IPS DF 6.9 (cell line): ENCODE results near the gene TNIK.
A peak's percentile ranks its signal among the peaks of the same experiment; 100 is the strongest.

Experiments
- DNase-seq: peaks from one replicate; pipeline ENCODE4 v3.0.0-alpha.2; 2013; ENCODE audit warnings: low read depth, low spot score
- H3K27ac ChIP-seq: one replicate; pipeline ENCODE4 v1.5.1; 2013; ENCODE audit warnings: low read length, control low read depth
- H3K27me3 ChIP-seq: 2 replicates; pipeline ENCODE4 v1.6.1; 2013; ENCODE audit warnings: mild to moderate bottlenecking, low read length; ENCODE audit not compliant: control insufficient read depth, insufficient read depth
- H3K36me3 ChIP-seq: 2 replicates; pipeline ENCODE4 v1.6.1; 2013; ENCODE audit warnings: low read length; ENCODE audit not compliant: control insufficient read depth, insufficient read depth
- H3K4me1 ChIP-seq: 2 replicates; pipeline ENCODE4 v1.6.1; 2013; ENCODE audit warnings: low read length; ENCODE audit not compliant: control insufficient read depth, insufficient read depth
- H3K4me3 ChIP-seq: 2 replicates; pipeline ENCODE4 v1.5.1; 2013; ENCODE audit warnings: mild to moderate bottlenecking, low read length
- H3K9me3 ChIP-seq: 2 replicates; pipeline ENCODE4 v1.6.1; 2013; ENCODE audit warnings: low read length, inconsistent platforms; ENCODE audit not compliant: control insufficient read depth, insufficient read depth
- WGBS: extraction: QIAGEN DNeasy Blood & Tissue Kit; methylation state at CpG from one replicate; pipeline ENCODE4 v1.1.7; 2013; ENCODE audit warnings: mixed read lengths, missing lambda C conversion rate; ENCODE audit not compliant: insufficient read length, insufficient coverage; 5-methylcytosine and 5-hydroxymethylcytosine counted together

TNIK gene

GRCh38 chr3:171222995-171223394, 237.2 kb downstream of the TNIK start:
- no peak for DNase-seq
- H3K36me3 ChIP-seq = no peaks in the 10 kb centered on the region
- no peak overlapping the region for H3K27ac ChIP-seq
- no peaks in the 10 kb centered on the region for H3K9me3 ChIP-seq
- WGBS = no CpG with 5 or more reads among the region's 5 CpGs
- no peaks in the 10 kb centered on the region for H3K27me3 ChIP-seq
- H3K4me3 ChIP-seq = no peak overlapping the region
- no peaks in the 10 kb centered on the region for H3K4me1 ChIP-seq

DNA sequence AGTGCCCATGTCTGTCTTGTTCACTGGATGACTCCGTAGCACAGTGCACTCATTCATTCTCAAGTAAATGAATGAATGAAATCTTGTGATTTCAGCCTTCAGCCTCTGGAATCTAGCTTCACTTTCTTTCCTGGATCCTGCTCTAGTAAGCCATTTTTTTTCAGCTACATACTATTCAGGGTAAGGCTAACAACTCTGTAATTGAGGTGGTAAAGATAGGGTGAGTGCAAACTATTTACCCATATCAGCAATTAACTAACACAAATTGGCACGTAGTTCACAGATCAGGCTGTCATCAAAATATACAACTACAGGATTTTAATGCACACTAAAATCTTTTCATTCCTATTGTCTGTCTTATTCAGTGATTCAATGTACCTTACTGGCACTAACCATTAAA, 238.6 kb downstream of the TNIK start:
- Histone ChIP-seq H3K4me1 (no peaks in the 10 kb centered on the region), H3K36me3 (no peaks in the 10 kb centered on the region), H3K4me3 (no peak overlapping the region), H3K9me3 (no peaks in the 10 kb centered on the region), H3K27me3 (no peaks in the 10 kb centered on the region), H3K27ac (no peak overlapping the region)
- WGBS = no CpG with 5 or more reads among the region's 2 CpGs
- DNase-seq = no peak

GRCh38 chr3:171221104-171221503, 239.1 kb downstream of the TNIK start:
- no CpG with 5 or more reads among the region's 2 CpGs for WGBS
- Histone ChIP-seq H3K4me1 (no peaks in the 10 kb centered on the region), H3K27me3 (no peaks in the 10 kb centered on the region), H3K36me3 (no peaks in the 10 kb centered on the region), H3K4me3 (no peak overlapping the region), H3K27ac (no peak overlapping the region), H3K9me3 (no peaks in the 10 kb centered on the region)
- DNase-seq = no peak

- no peaks in the 10 kb centered on the region for H3K36me3 ChIP-seq
- no peak overlapping the region for H3K27ac ChIP-seq
- no peaks in the 10 kb centered on the region for H3K27me3 ChIP-seq
- no peaks in the 10 kb centered on the region for H3K9me3 ChIP-seq
- DNase-seq = no peak
- no peak overlapping the region for H3K4me3 ChIP-seq
- no peaks in the 10 kb centered on the region for H3K4me1 ChIP-seq
Observed at GRCh38 chr3:171219258-171219657, 240.9 kb downstream of the TNIK start.

DNA sequence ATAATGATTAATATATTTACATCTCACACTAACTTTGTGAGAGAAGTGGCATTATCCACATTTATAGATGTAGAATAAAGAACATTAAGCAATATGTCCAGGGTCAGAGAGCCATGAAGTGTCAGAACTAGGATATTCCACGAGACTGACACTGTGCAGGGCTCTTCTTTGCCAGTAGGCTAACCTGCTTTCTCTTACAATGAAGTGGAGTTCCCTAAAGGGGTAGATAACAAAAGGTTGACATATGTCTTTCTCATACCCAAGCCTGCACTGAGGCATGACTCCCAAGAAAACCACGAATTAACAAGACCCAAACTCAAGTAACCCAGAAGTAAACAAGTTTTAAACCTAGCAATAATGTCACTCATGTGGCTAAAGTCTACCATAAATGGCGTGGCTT, 242.1 kb downstream of the TNIK start:
- no peak for DNase-seq
- WGBS = no CpG with 5 or more reads among the region's 3 CpGs
- no peak overlapping the region for H3K4me3 ChIP-seq

GRCh38 chr3:171213907-171214306, 246.3 kb downstream of the TNIK start:
- Histone ChIP-seq H3K27me3 (no peaks in the 10 kb centered on the region), H3K9me3 (no peaks in the 10 kb centered on the region), H3K4me3 (no peak overlapping the region), H3K36me3 (no peaks in the 10 kb centered on the region), H3K4me1 (no peaks in the 10 kb centered on the region), H3K27ac (no peak overlapping the region)
- no peak for DNase-seq
- no CpG with 5 or more reads among the region's 2 CpGs for WGBS

More for the DNA sequence above, 242.1 kb downstream of the TNIK start:
- Histone ChIP-seq H3K27me3 (no peaks in the 10 kb centered on the region), H3K4me1 (no peaks in the 10 kb centered on the region), H3K36me3 (no peaks in the 10 kb centered on the region), H3K9me3 (no peaks in the 10 kb centered on the region), H3K27ac (no peak overlapping the region)

DNA sequence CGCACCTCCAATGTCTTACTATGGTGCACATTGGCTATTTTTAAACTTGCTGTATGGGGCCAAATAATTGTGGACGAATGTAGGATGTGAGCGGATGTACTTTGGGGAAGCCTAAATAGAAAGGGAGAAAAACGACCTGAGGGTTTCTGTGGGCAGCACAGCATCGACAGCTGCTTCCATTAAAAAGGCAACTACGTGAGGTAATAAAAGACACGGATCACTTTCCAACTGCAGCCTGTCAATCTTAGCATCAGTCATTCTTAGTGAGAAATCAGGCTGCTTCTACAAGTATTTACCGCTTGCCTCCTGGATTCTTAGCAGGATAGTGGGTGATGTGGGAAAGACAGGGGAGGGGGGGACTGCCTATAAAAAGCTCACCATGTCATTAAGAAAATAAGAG, 247.0 kb downstream of the TNIK start:
- H3K9me3 ChIP-seq = no peaks in the 10 kb centered on the region
- no peaks in the 10 kb centered on the region for H3K36me3 ChIP-seq
- H3K4me1 ChIP-seq = no peaks in the 10 kb centered on the region
- H3K4me3 ChIP-seq = no peak overlapping the region
- no peaks in the 10 kb centered on the region for H3K27me3 ChIP-seq
- H3K27ac ChIP-seq = no peak overlapping the region
- DNase-seq = no peak
- no CpG with 5 or more reads among the region's 8 CpGs for WGBS

DNA sequence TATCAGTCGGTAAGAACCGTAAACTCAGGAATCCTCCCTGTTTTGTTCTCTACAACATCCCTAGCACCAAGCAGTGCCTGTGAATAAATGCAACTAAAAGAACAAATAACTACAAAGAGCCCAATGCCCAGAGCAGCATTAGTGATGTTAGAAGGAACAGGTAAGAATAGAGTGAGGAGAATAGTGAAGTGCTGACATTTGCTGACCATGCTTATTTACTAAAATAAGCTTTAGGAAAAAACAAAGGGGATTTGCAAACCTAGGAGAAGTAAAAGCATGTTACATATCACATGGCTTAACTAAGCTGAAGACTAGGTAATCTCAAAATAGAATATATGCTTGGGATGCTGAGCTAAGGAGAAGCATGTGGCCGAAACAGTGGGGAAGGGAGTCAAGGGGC, 247.6 kb downstream of the TNIK start:
- no peak overlapping the region for H3K4me3 ChIP-seq
- H3K27me3 ChIP-seq = no peaks in the 10 kb centered on the region
- no peaks in the 10 kb centered on the region for H3K9me3 ChIP-seq
- H3K27ac ChIP-seq = no peak overlapping the region
- no CpG with 5 or more reads among the region's 3 CpGs for WGBS
- H3K36me3 ChIP-seq = no peaks in the 10 kb centered on the region
- no peak for DNase-seq
- 0 out of 2 replicates have a peak, but pooled peaks cover 1% of the 10 kb centered on the region for H3K4me1 ChIP-seq

- WGBS = no CpG with 5 or more reads among the region's 1 CpG
- Histone ChIP-seq H3K27ac (no peak overlapping the region), H3K4me1 (0 out of 2 replicates have a peak, but pooled peaks cover 1% of the 10 kb centered on the region), H3K36me3 (no peaks in the 10 kb centered on the region), H3K27me3 (no peaks in the 10 kb centered on the region), H3K4me3 (no peak overlapping the region), H3K9me3 (no peaks in the 10 kb centered on the region)
- peak; percentile 47 for DNase-seq
Observed at GRCh38 chr3:171206283-171206682, 253.9 kb downstream of the TNIK start.

DNA sequence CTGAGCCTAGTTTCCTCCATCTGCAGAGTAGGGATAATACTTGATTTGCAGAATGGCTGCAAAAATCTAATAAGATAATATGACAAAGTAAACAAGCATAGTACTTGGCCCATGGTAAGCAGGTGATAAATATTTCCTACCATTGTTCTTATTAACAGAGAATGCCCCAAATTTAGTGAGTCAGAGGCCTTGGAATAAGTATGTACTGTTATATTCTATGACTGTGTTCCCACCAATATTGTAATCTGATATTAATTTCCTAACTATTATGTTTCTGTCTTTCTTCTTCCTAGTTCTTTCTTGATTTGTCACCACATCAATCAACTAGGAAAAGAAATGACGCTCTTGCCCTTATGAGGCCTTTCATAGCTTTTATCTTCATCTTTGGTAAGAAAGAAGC, 255.3 kb downstream of the TNIK start:
- no peaks in the 10 kb centered on the region for H3K27me3 ChIP-seq
- H3K9me3 ChIP-seq = no peaks in the 10 kb centered on the region
- no peaks in the 10 kb centered on the region for H3K36me3 ChIP-seq
- H3K4me3 ChIP-seq = no peak overlapping the region
- no CpG with 5 or more reads among the region's 1 CpG for WGBS
- H3K4me1 ChIP-seq = peaks cover 2% of the 10 kb centered on the region; the same call in 1 of the 2 replicates
- DNase-seq = no peak
- H3K27ac ChIP-seq = no peak overlapping the region

DNA sequence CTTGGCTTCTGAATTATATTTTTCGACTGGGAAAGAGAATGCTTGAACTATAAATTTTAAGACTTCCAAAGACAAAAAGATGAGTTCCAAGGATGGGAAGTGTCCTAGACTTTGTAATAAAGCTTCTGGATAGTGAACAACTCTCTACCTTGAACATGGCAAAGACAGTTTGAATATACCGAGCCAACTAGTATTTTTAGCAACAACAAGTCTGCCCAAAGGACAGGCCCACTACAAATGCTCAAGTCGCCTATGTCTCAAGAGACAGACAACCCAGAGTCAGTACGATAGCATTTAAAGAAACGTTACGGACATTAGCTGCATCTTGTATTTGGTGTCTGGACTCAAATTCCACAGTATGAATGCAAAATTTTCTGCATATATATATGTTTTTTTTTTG, 258.4 kb downstream of the TNIK start:
- no CpG with 5 or more reads among the region's 6 CpGs for WGBS
- Histone ChIP-seq H3K4me3 (no peak overlapping the region), H3K9me3 (no peaks in the 10 kb centered on the region), H3K27ac (no peak overlapping the region), H3K4me1 (peaks cover 1% of the 10 kb centered on the region; the same call in 1 of the 2 replicates), H3K36me3 (no peaks in the 10 kb centered on the region), H3K27me3 (no peaks in the 10 kb centered on the region)
- DNase-seq = no peak
